Stimulated activated CD8-positive, alpha-beta memory T cell treated with anti-CD3 and anti-CD28 coated beads, Interleukin-2, amount 100 ng/mL, for 1 hour (primary cell): Measurements from ENCODE around the gene MYOC.
"Not testable (repeated sequence)": the region's sequence is repeated elsewhere in the genome, so short reads cannot be mapped to it uniquely, and the experiment has no call there.

Experiments used
- DNase-seq, 2 donors: peaks; one replicate each; pipeline ENCODE4 v3.0.0-alpha.2; 2020; ENCODE audit warnings: low read depth in 2 of 2

The MYOC gene

DNA sequence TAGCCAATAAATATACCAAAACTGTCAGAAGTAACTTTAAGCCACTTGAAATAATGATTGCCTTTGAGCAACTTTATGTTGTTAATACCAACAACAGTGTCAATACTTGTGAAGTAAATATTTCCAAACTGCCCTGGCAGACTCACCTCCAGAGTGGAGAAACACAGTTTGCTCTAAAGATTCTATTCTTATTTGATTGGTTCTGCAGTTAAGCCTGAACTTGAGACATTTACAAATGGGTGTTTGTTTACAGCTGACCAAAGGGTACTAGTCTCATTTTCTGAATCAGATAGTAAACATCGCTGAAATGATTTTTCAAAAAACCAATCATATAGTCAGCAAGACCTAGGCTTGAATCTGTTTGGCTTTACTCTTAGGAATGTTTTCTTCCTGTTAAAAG lies 1.3 kb upstream of the MYOC start:
- DNase-seq, result no peak

DNA sequence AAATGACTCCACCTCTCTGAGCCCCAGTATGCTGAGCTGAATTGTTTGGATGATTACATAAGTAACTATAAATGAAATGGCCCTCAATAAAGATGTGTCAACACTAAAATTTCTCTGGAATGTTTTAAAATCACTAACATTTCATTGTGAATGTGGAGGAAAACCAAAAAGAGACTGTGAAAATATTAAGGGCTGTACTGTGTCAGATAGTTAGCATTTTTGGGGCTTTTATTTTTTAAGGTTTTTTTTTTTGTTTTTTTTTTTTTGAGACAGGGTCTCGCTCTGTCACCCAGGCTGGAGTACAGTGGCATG lies 6.3 kb downstream of the MYOC start:
- DNase-seq, result no peak

DNA sequence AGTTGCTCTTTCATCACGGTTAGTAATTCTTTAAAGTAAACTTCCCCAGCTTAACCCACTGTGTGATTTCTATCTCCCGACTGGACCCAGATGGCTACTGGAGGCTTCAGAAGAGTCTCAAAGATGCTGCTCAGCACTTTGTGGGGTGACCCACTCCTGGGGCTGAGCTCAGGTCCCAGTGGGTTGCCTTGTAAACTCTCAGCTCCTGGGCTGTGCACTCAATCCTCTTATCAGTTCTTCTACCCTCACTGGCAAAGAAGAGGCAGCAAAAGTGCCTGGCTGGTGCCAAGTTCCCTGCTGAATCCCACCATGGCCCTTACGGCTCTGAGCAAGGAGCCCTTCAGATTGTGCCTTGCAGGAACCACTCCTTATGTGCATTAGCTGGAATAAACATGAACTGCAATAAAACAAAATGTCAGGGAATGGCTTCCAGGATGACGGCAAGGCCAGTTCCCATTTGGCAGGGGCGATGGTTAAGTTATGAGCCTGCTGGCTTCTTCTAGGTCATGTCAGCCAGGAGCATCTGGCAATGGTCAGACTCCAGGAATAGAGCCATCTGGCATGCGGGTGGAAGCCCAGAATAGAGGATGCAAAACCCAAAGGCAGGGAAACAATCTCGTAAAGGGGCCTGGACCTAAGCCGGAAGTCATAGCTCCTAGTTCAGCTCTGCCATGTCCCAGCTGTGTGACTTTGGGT lies 6.8 kb downstream of the MYOC start:
- DNase-seq, result no peak

DNA sequence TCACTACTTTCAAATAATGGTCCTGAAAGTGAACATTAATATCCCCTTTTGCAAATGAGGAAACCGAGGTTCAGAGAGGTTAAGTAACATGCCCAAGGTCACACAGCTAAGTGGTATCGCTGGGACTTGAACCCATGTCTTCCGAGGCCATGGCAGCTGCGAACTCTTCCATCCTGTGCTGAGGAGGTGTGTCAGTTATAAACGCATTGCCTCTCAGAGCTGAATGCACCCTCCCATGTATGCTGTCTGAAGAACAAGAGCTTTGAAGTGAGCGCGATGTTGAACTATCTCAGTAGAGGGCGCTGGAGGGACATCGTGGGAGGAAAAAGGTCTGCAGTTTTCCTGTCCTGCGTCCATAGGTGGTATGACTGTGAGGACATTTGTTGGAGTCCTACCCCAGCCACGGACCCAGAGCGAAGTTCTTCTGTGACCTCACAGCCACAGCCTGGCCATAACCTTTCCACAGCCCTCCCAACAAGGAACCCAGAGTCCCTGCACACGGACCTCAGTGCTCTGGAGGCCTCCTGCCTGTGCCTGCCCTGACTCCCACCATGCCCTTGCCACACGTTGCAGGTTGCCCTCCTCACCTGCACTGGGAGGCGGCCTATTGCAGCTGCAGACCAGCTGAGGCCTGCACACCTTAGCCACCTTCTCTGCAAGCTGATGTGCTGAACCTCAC lies 7.5 kb downstream of the MYOC start:
- peak; percentile 14 to 24 for DNase-seq

DNA sequence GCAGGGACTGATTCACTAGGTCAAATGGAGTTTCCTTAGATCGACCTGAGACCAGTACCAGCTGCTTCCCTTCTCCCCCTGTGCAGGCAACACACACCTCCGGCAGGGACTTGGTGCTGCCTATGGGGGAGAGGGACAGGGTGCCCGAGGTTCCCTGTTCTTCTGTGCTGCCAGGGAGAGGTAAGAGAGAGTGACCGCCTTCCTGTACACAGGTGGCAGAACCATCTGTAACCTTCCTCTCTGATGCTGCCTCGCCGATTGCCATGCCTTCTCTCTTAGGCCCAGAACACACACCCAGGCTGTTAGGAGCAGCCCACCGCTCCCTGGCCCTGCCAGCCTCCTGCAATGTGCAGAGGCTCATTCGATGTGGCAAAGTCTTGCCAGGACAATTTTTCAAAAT lies 9.3 kb downstream of the MYOC start:
- no peak for DNase-seq

DNA sequence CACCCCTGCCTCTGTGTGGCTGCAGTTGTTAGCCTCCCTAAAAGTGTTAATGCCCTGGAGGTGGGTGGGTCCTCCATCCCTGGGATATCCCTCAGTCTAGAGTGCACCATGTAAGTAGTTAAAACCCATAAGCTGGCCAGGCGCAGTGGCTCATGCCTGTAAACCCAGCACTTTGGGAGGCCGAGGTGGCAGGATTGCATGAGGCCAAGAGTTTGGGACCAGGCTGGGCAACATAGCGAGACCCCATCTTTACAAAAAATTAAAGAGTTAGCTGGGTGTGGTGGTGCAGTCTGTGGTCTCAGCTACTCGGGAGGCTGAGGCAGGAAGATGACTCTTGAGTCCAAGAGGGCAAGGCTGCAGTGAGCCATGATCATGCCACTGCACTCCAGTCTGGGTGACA lies 10.3 kb downstream of the MYOC start:
- no peak for DNase-seq

DNA sequence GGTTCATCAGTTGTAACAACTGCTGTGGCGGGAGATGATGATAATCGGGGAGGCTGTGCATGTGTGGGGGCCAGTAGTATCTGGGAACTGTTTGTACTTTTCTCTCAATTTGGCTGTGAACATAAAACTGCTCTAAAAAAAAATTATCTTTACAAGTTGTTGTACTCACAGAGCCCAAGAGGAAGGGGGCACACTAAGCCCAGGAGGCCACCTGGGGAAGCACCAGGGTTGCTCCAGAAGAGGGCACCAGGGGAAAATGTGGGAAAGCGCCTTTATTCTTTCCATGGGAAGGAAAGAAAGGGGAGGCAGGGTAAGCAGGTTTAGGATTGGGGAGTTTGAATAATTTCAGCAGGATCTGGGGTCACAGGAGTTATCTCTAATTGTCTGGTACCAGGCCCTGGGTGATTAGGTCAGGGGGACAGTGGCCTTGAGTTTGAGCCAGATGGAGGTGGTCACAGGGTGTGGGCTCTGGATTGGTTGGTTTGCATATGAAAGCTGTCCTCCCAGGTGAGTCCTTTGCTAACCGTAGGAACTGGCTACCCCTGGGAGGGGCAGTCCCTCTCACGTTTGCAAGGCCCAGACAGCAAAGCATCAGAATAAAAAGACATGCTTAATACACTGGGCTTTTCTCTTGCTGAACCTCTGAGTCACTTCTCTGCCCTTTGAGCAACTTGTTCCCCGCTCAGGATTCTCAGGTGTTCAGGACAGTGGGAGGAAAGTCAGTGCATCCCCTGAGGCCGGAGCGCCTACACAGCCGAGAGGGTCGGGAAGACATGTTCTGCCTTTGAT lies 11.2 kb downstream of the MYOC start:
- DNase-seq, result no peak

DNA sequence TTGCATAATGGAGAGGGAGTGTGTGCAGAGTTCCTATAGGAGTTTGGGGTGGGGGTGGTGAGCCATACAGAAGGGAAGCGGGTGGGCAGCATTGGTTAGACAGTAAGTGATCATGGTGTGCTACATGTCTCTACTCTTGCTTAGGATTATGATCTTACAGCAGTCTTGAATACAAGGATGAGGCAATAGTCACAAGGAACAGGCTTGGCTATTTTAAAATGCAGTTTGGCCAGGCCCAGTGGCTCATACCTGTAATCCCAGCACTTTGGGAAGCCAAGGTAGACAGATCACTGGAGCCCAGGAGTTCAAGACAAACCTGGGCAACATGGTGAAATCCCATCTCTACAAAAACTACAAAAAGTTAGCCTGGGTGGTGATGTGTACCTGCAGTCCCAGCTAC lies 12.3 kb downstream of the MYOC start:
- no peak for DNase-seq

DNA sequence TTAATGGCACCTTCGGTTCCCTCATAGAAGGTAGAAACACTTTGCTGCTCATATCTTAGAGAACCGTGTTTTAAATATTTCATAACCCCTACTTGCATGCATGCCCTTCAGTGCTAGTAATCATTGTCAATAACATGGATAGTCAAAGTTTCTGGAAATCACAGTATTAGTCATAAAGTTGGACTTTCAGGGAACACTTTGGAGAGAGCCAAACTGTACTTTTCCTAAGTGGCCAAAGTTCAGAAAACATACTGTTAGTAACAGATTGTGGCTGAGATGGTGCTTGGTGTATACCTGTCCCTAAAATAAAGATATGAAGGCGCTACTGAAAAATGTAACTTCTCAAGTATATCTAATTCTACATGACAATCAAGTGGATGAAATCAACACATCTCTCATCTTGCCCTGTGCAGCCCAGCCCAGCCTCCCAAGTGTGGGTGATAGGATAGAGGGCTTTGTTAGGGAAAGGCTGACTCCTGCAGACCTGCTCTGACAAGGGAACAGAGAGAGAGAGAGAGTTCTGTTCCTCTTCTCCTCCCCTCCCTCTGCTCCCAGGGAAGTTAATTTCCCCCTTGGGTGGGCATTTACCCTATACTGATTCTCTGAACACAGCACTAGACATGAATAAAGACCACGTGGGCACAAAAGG lies 14.4 kb downstream of the MYOC start:
- no peak for DNase-seq

DNA sequence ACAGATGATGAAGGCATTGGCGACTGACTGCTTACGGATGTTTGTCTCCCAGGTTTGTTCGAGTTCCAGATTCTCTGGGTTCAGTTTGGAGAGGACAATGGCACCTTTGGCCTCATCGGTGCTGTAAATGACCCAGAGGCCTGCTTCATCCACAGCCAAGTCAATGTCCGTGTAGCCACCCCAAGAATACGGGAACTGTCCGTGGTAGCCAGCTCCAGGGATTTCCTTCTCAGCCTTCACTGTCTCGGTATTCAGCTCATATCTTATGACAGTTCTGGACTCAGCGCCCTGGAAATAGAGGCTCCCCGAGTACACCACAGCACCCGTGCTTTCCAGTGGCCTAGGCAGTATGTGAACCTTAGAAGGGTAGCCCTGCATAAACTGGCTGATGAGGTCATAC lies 16.3 kb downstream of the MYOC start:
- no peak for DNase-seq

DNA sequence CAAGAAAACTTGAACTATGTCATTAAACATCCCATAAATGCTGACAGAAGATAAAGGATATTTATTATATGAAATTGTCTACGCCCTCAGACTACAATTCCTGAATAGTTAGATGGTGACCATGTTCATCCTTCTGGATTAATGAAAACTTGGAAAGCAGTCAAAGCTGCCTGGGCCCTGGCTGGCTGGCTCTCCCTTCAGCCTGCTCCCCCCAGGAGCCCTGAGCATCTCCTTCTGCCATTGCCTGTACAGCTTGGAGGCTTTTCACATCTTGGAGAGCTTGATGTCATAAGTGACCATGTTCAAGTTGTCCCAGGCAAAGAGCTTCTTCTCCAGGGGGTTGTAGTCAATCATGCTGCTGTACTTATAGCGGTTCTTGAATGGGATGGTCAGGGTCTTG lies 16.8 kb downstream of the MYOC start:
- DNase-seq, result no peak

DNA sequence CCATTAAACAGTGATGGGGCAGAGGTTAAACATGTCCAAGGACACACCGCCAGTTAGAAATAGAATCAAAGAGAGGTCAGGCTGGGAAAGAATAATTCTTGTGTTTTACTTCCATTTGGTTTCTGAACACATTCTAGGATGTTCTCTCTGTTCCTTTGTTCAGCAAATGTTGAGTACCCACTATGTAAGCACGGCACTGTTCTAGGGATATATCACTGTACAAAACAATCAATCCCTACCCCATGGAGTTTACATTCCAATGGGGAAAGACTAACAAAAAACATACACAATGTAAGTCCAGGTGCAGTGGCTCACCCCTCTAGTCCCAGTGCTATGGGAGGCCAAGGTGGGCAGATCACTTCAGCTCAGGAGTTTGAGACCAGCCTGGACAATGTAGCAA lies 24.3 kb downstream of the MYOC start:
- DNase-seq, result no peak

DNA sequence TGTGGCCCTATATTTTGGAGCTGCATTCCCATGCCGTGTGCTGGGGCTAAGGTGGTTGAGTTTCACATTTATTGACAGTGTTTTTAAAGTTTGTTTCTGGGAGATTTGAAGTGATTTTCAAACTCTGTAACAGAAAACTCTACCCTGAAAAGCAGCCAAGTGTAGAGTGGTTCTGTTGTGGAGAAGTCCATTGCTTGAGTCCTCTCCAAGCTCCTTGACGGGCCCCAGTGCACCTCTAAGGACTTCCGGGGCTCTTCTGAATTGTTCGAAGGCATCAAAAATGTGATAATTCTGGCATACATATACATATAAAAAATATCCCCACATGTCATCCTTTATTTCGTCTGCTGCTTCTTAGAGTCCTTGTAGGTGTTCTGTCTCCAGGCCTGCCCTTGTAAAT lies 25.5 kb downstream of the MYOC start:
- no peak for DNase-seq

DNA sequence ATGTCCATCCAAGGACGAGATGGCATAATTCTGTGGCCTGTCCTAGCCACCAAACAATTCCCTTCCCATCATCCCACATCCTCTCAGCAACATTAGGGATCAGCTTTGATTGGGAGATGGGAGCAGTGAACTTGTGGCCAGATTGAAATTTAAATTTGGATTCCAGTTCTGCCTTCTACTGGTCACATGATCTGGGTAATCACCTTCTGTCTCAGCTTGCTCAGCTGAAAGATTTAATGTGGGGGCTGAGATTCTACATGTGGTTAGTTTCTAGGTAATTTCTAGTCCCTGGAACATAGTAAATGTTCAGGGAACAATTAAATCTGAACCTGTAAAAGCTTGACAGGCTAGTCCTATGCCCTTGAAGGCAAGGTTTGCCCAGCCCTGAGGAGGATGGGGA lies 27.3 kb downstream of the MYOC start:
- DNase-seq, result no peak

DNA sequence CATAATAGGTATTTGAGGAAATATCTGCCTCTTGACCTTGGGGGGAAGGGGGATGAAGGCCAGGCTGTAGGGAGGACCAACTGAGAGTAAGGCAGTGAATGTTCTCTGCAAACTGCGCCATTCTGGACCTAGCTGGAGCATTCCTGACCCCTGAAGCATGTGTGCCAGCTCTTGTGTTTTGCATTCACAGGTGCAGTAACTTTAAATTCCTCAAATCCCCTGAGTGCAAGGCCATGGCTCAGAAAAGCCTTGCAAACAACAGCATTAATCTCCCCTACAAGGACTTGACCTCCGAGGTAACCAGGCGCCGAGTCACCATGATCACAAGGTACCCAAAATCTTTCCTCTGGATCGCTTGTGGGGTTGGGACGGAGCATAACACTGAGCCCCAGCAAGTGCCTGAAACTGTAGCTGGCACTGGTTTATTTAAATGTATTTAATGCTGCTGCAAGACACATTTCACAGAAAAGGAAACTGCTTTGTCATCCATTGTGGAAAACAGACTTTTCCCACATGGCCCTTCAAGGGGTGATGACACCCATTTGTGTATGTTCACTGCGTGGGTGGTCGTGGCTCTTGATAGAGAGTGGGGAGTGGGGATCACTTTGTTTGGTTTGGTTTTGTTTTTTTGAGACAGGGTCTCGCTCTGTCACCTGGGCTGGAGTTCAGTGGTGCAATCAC lies 28.7 kb downstream of the MYOC start:
- DNase-seq, result no peak

DNA sequence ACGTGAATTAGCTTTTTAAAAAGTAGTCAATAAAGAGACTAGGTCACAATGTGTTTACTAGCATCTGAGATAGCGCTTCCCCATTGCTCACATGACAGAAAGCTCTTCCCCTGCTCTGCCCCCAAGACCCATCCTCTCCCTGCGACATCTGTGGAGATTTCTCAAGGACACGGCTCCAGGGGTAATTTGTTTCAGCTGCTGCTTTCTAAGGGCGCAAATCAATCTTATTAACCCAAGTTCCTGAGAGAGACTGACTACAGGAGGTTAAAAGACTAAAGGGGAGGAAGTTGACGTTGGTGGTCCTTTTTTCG lies 30.4 kb downstream of the MYOC start, which contains the start of gene MYOCOS:
Gene MYOCOS (plus strand): TSS at position 92 of the 311 bp plus-strand sequence. CDS start 1,641 bp downstream, outside the sequence.
- DNase-seq, result no peak

DNA sequence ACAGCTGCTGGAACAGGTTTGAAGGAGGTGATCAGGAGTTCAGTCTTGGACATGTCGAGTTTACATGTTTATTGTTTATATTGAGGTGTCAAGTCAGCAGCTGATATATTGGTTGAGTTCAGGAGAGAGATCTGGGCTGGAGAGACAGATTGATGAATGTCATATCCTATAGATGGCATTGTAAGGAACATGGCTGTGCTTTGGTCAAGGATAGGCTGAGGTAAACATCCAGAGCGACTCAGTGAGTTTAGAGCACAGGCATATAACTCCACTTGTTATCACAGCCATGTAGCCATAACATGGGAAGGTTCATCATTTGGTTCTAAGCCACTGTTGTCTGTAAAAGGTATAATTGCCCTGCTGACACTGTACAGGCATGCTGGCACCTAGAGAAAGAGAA lies 35.9 kb downstream of the MYOC start:
- no peak for DNase-seq

DNA sequence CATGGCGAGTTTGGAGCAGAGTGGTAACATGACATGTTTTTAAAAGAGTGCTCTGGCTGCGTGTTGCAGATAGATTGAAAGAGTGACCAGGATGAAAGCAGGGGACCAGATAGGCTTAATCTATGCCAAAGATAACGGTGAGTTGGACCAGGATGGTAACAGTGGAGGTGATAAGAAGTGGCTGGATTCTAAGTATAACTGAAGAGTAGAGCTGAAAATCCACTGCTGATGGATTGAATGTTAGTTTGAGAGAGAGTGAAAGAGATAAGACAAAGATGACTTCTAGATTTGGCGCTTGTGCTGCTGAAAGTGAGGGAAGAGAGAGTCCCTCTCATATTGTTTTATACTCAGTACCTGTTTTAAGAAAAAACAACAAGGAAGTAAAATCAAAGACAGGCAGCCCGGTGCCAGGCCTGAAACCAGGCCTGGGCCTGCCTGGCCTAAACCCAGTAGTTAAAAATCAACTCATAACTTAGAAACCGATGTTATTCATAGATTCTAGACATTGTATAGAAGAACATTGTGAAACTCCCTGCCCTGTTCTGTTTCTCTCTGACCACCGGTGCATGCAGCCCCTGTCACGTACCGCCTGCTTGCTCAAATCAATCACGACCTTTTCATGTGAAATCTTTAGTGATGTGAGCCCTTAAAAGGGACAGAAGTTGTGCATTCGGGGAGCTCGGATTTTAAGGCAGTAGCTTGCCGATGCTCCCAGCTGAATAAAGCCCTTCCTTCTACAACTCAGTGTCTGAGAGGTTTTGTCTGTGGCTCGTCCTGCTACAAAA lies 37.2 kb downstream of the MYOC start:
- not testable (repeated sequence) for DNase-seq

DNA sequence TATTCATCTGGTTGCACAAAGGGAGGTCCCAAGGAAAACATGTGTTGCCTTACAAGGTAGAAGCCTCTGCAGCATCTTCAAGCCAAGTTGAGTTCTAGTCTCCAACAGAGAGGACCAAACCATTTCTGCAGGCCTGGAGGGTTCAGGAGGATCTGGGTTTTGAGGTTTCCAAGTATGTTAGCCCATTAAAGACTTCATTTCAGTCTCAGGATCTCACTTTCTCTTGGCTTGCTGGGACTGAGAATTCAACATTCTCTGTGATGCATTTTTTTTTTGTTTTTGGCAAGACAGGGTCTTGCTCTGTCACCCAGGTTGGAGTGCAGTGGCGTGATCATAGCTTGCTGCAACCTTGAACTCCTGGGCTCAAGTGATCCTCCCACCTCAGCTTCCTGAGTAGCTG lies 39.2 kb downstream of the MYOC start:
- DNase-seq, result no peak

DNA sequence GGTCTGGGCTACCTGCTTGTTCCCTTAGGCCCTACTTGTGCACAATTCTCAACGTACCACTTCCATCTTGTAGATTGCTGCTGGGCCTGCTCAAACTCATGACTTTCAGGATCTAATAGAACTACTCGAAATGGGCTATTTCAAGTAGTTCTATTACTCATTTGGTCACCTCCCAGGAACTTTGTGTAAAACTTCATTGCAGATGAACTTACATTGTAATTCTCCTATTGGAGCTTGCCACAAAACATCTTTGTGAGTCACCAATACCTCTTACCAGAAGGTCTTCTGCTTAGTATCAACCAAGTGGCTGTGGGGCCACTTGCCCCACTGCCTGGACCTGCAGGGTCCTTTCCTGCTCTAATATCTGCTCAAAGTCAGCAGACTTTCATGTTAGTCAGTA lies 41.2 kb downstream of the MYOC start:
- DNase-seq, result no peak

DNA sequence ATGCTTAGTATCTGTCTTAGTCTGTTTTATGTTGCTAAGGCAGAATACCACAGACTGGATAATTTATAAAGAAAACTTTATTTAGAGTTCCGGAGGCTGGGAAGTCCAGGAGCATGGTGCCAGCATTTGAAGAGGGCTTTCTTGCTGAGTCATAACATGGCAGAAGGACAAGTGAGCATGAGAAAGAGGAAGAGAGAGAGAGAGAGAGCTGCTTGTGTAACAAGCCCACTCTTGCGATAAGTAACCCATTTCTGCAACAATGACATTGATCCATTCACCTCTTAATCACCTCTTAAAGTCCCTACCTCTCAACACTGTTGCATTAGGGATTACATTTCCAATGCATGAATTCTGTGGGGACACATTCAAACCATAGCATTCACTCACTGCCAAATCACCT lies 42.1 kb downstream of the MYOC start:
- DNase-seq, result no peak
